ENCODE data around the gene RAB6B. TPM values are rescaled to one million over a fixed set of nuclear protein-coding genes. Genes with fewer than 3 reads are reported as not detected.

The RAB6B gene
- total and polyA plus RNA-seq, 2 of the 4 experiments (the other 2 are of a cell fraction): 0.18 to 1.2 TPM

DNA sequence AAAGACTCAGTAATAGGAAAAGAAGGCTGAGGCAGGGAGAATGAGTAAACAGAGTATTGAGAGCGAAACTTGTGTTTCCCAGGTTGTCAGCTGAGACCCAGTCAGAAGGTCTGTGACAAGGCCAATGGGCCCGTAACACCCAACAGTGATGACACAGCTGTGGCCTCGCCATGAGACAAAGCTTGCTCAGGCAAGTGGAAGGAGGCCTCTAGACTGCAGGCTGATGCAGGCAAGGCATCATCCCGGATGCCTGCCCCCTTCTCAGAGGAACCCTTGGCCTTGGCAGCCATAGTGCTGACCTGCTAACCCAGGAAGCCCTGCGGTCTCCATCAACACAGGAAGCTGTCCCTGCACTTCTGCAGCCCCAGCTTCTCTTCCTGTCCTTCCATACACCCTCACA, 15.4 kb downstream of the RAB6B start:
- TF ChIP-seq MXI1 (IDR thresholded peaks at IDR 0.05; ENCODE audit: borderline replicate concordance, low read depth, low read length): no peak
- TF ChIP-seq RFX5 (IDR thresholded peaks at IDR 0.05; ENCODE audit: low read depth, low read length): no peak
- Histone ChIP-seq H3K23ac (ENCODE audit: low read depth, low read length) (no peak overlapping the region), H2BK15ac (ENCODE audit: low read depth, low read length) (no peak overlapping the region), H2BK5ac (ENCODE audit: low read depth, low read length, poor library complexity, severe bottlenecking) (no peak overlapping the region), H4K8ac (ENCODE audit: low read depth in 2 of 2, low read length in 2 of 2) (no peak overlapping the region), H3K56ac (ENCODE audit: extremely low read depth, insufficient read depth, low read length) (no peak overlapping the region), H3K4me1 (ENCODE audit: control insufficient read depth, insufficient read depth, low read length) (no peaks in the 10 kb centered on the region), H3K18ac (ENCODE audit: low read depth, low read length) (no peak overlapping the region), H3K36me3 (ENCODE audit: control insufficient read depth, insufficient read depth, low read length) (no peaks in the 10 kb centered on the region), H3K27me3 (ENCODE audit: control insufficient read depth, insufficient read depth, low read length) (peaks cover 39% of the 10 kb centered on the region), H2AK9ac (replicated peaks; ENCODE audit: low read depth, low read length, poor library complexity) (no peak overlapping the region), H3K79me1 (ENCODE audit: low read depth in 1 of 2, low read length in 2 of 2) (no peaks in the 10 kb centered on the region), H2AK5ac (ENCODE audit: low read depth, low read length) (no peak overlapping the region), H3K27ac (ENCODE audit: insufficient read depth, low read length) (no peak overlapping the region), H4K20me1 (ENCODE audit: insufficient read depth, low read length) (no peaks in the 10 kb centered on the region), H3K4me3 (ENCODE audit: insufficient read depth, low read depth, low read length) (no peak overlapping the region), H3K9me3 (ENCODE audit: control insufficient read depth, insufficient read depth, low read length) (no peaks in the 10 kb centered on the region), H3K4ac (ENCODE audit: low read depth, low read length) (no peak overlapping the region), H2BK120ac (ENCODE audit: low read depth, low read length) (no peak overlapping the region), H3K9me1 (ENCODE audit: insufficient read depth, low read length) (no peaks in the 10 kb centered on the region), H4K5ac (ENCODE audit: low read depth, low read length) (no peak overlapping the region), H2BK20ac (ENCODE audit: low read depth, low read length) (no peak overlapping the region), H3K4me2 (ENCODE audit: low read depth, low read length) (no peak overlapping the region), H3K14ac (replicated peaks; ENCODE audit: low read depth, low read length) (no peak overlapping the region), H4K91ac (ENCODE audit: insufficient read depth, low read depth, low read length) (no peak overlapping the region), H3K9ac (ENCODE audit: low read depth, low read length) (no peak overlapping the region), H2AFZ (replicated peaks; ENCODE audit: low read length, poor library complexity) (no peak overlapping the region)
- 83% methylated on average over 3 of the region's 5 CpGs; no CpG with 5 or more reads in 1 of the 2 experiments for WGBS, 2 experiments (ENCODE audit: extremely low coverage in 2 of 2, insufficient read length in 1 of 2)
- no TSS peak for BruUV-seq (replicated peaks)
- POLR2A ChIA-PET (ENCODE audit: unreplicated experiment): no interaction called here
- CTCF ChIA-PET: no interaction called here
- in situ Hi-C loops (cut with MboI; ENCODE audit: low sequenced_read_pairs) (no loop called here), dilution Hi-C loops (cut with HindIII; ENCODE audit: low sequenced_read_pairs, unreplicated experiment) (no loop called here), intact Hi-C loops (cut with micrococcal nuclease) (no loop called here)
- no peak for DNase-seq
- ATAC-seq (ENCODE audit: low read depth): no peak
